Measurements from ENCODE around the gene RSAD1. TPM values are rescaled to one million over a fixed set of nuclear protein-coding genes. Genes with fewer than 3 reads are reported as not detected.

Gene RSAD1
- total RNA-seq, 4 donors from 2014 or later = 30.2 to 50.1 (median 34.7) TPM

- DNase-seq = peak; percentile 55
- no peak overlapping the region for H3K4me3 ChIP-seq (replicated peaks in 1 of 3)
- peaks cover 53 to 57% of the 10 kb centered on the region in 2 donors for H3K4me1 ChIP-seq
- no peaks in the 10 kb centered on the region for H3K9me3 ChIP-seq
- peak overlapping the region; percentile 80 to 89 (median 81) for H3K27ac ChIP-seq
- no peak for TF ChIP-seq CTCF (IDR thresholded peaks at IDR 0.05)
- TF ChIP-seq POLR2A (IDR thresholded peaks at IDR 0.05) = no peak
- H3K36me3 ChIP-seq = no peaks in the 10 kb centered on the region
- 13 to 24% methylated on average over 3 of the region's 3 CpGs for WGBS, 2 donors
- no peaks in the 10 kb centered on the region for H3K27me3 ChIP-seq
- intact Hi-C loops (cut with DNase I) = no loop called here
Observed at GRCh38 chr17:50443505-50443974, 35.1 kb upstream of the RSAD1 start.

- H3K27ac ChIP-seq = peak overlapping the region in 1 of 3 donors; percentile 80
- WGBS, 2 donors = 94 to 98% methylated on average over 6 of the region's 6 CpGs
- no peak for TF ChIP-seq CTCF (IDR thresholded peaks at IDR 0.05)
- TF ChIP-seq POLR2A (IDR thresholded peaks at IDR 0.05) = no peak
- H3K4me1 ChIP-seq = peaks cover 45 to 47% of the 10 kb centered on the region in 2 donors
- no peak for DNase-seq
- intact Hi-C loops (cut with DNase I) = no loop called here
- H3K36me3 ChIP-seq = no peaks in the 10 kb centered on the region
- H3K4me3 ChIP-seq (replicated peaks in 1 of 3) = no peak overlapping the region
- H3K27me3 ChIP-seq = no peaks in the 10 kb centered on the region
- no peaks in the 10 kb centered on the region for H3K9me3 ChIP-seq
Observed at GRCh38 chr17:50444841-50445715, 33.6 kb upstream of the RSAD1 start.

GRCh38 chr17:50445730-50446325 lies 32.8 kb upstream of the RSAD1 start:
- Histone ChIP-seq H3K27ac (no peak overlapping the region), H3K27me3 (no peaks in the 10 kb centered on the region), H3K4me1 (peaks cover 39 to 41% of the 10 kb centered on the region in 2 donors), H3K36me3 (no peaks in the 10 kb centered on the region), H3K4me3 (replicated peaks in 1 of 3) (no peak overlapping the region), H3K9me3 (no peaks in the 10 kb centered on the region)
- no peak for DNase-seq
- TF ChIP-seq POLR2A (IDR thresholded peaks at IDR 0.05) (no peak), CTCF (IDR thresholded peaks at IDR 0.05) (no peak)
- WGBS, 2 donors = 58 to 65% methylated on average over 1 of the region's 1 CpG
- intact Hi-C loops (cut with DNase I) = no loop called here

- Histone ChIP-seq H3K9me3 (no peaks in the 10 kb centered on the region), H3K4me1 (peaks cover 35 to 38% of the 10 kb centered on the region in 2 donors), H3K27me3 (no peaks in the 10 kb centered on the region), H3K4me3 (replicated peaks in 1 of 3) (no peak overlapping the region), H3K27ac (peak overlapping the region in 1 of 3 donors; percentile 6), H3K36me3 (no peaks in the 10 kb centered on the region)
- no peak for DNase-seq
- no peak for TF ChIP-seq POLR2A (IDR thresholded peaks at IDR 0.05)
- no peak for TF ChIP-seq CTCF (IDR thresholded peaks at IDR 0.05)
- intact Hi-C loops (cut with DNase I) = no loop called here
- 88 to 89% methylated on average over 6 to 7 of the region's 7 CpGs for WGBS, 2 donors
Observed at GRCh38 chr17:50447870-50448595, 30.6 kb upstream of the RSAD1 start.

Data from thyroid gland (tissue), 4 donors.